Ecto neural progenitor cell (in vitro differentiated cells): ENCODE measurements around the gene SLC22A3.

Experiments used
- DNase-seq: peaks from one replicate; pipeline ENCODE4 v3.0.0-alpha.2; 2018; ENCODE audit warnings: low spot score

The SLC22A3 gene

DNA sequence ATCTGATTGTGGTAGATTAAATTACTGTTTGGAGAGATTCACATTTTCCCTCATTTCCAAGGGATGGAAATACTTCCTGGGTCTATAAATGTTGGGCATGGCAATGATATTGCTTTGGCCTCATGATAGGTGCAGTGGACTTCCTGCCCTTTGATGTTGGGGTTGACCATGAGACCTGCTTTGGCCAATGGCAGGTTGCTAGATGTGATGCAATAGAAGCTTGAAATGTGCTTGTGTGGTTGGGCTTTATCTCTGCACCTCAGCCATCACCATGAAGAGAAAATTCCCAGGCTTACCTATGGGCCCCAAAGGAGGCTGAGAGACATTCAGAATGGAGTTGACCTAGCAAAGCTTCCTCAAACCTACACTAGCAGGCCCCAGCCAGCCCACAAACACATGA lies 69.4 kb downstream of the SLC22A3 start:
- no peak for DNase-seq

GRCh38 chr6:160418370-160418769 lies 70.2 kb downstream of the SLC22A3 start:
- no peak for DNase-seq

GRCh38 chr6:160419488-160419887 lies 71.3 kb downstream of the SLC22A3 start:
- no peak for DNase-seq

- DNase-seq = no peak
These were observed 72.2 kb downstream of the SLC22A3 start for GRCh38 chr6:160420253-160420968.

- DNase-seq = no peak
These were observed 72.9 kb downstream of the SLC22A3 start for GRCh38 chr6:160420969-160421556.

- no peak for DNase-seq
These were observed 73.7 kb downstream of the SLC22A3 start for GRCh38 chr6:160421854-160422253.

- no peak for DNase-seq
These were observed 76.1 kb downstream of the SLC22A3 start for GRCh38 chr6:160424256-160424655.

DNA sequence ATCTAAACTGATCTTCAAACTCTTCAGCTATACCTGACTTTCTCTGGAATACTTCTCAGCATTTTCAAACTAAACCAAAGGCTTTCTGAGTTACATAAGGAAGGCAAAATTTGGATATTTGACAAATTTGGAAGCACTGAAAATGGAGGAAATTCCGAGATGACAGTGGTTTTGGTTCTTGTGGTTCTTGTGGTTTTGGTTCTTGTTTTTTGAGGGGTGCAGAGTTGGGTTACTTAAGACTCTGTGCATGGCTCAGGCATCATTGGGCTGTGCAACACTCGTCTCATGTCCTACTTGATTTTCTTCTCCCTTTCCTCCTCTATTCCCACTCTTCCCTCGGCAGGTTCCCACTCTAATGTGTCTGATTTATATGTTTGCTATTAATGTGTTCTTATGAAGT lies 78.0 kb downstream of the SLC22A3 start:
- DNase-seq = no peak

DNA sequence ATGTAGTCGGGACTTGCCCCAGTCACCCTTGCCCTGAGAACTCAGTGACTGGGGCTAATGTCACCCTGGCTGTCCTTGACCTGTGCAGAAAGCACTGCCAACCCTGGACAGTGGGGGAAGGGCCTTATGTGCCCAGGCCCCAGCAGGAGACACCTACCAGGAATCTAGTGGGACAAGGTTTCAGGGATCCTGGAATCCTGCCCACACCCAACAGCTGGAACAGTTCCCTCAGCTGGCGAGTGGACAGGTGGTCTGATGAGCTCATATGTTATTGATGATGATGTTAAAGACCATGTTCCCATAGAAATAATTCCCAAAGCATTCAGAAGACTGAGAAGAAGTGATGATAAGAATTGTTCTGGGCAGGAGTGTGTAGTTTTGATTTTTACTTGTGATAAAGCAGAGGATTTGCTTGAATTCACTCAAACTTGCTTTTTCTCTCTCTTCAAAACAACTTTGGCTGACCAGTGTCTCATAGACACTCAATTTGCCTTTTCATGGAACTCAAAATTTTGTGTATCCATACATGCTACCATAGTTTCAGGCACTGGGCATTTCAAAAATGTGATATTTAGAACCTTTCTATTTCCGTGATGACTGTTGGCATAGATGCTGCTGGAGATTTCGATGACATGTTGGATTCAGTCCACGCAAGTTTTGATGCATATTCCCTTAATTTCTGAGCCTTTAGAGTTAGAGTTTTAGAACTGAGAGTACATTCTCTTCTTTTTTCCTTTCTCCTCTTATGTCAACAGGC lies 79.3 kb downstream of the SLC22A3 start:
- DNase-seq = no peak

DNA sequence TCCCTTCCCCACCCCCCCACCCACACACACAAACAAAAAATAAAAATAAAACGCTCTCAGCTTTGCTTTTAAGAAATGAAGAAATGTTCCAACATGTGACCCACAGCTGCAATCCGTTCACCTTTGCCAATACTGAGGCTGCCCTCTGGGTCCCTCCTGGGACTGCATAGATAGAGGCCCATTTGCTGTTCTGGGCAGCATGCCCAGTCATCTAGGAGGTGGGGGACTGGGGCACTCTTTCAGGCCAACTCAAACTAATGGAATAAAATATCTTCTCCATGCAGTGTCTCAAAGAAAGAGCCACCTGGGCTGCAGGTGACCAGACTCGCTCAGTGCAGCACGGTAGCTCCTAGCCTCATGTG lies 79.9 kb downstream of the SLC22A3 start:
- no peak for DNase-seq

DNA sequence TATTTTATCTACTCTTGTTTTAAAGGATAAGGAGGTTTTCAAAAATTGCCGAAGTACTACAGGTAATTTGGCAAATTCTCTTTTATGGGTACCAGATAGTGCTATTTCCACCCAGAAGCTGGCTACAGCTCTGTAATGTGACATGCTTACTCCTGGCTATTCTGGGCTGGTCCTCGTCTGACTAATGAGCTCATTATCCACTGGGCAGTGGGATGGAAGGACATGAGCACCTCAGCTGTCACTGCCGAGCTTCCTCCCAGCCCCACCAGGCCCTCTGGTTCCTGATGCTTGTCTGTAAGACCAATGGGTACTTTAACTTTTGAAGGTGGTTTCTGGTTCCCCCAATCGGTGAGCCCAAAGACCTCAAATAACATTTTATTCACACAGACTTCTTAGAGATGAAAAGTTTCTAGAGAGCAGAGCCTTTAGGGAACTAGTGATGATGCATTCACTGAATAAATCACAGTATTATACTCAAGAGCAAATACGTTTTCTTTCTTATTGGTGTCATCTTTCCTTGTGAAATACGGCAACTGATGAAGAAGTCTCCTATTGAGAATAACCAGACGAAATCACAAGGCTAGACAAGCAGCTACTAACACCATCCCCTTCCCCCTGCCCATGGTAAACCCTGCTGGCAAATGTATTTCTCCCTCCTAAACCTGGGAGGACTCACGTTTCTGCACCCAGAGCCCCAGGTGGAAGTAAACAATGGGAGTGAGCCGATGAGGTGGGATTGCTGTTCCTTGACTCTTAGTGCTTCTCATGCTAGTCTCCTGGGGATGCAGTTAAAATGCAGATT lies 80.8 kb downstream of the SLC22A3 start:
- DNase-seq = no peak

DNA sequence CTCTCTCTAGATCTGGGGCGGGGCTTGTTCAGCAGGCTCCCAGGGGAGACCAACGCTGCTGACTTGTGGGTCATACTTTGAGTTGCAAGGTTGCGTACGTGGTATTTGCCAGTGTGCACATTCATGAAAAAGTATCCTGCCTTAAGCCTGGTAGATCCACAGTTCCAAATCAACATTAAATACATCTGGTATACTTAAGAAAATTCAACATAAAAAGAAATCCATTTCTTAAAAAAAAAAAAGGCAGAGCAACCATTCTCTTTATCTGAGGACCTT lies 81.4 kb downstream of the SLC22A3 start:
- DNase-seq = no peak

- no peak for DNase-seq
These were observed 82.0 kb downstream of the SLC22A3 start for GRCh38 chr6:160430203-160430602.

DNA sequence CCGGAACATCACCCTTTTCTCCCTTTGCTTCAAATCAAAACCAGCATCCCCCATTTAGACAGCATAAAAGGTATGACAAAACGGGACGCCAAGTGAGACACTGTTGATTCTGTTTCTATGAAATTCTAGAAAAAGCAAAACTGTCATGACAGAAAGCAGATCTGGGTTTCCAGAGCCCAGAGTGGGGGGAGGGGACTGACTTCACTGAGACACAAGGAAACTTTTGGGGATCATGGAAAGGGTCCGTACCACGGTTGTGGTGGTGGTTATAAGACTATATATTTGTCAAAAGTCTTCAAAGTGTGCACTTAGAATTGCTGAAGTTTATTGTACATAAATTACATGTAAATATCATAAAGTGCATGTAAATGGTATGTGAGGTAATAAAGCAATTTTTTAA lies 82.6 kb downstream of the SLC22A3 start:
- DNase-seq = no peak

DNA sequence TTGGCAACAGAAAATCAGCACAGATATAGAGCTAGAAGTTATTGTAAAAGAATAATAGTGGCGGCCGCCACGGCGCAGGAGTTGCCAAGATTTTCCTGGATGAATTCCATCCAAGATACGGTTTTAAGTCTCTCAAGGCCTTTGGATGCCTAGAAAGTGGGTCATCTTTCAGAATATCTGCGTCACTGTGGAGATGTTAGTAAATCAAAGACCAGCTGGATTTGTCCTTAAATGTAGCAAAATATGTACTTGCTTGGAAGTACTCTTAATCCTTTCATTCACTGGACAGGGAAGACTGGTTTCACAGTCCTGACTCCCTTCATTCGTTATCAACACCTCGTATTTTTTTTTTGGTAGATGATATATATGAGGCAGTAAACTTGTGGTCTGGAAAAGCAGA lies 83.0 kb downstream of the SLC22A3 start:
- DNase-seq = no peak

DNA sequence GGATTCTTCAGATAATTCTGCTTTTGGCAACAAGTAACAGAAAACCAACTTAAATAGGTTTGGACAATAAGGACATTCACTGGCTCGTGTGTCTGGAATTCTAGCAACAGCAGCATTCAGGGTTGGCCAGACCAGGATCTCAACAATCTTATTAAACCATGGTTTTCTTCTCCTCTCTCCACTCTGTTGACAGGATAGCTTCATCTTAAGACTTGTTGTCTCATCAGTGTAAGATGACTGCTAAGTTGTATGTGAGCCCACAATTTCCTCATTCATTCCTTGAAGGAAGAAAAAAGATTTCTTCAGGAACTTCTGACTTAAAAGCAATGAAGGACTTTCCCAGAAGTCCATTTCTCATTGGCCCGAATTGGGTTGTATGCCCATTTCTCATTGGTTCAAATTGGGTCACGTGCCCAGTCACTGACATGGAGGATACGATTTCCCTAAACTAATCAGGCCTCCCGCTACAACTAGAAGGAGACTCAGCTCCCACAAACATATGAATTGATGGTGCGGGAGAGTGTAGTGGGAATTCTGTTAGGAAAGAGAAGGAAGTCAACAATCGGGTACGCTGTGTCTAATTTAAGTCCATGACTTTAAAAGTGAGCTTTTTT lies 83.7 kb downstream of the SLC22A3 start:
- no peak for DNase-seq

DNA sequence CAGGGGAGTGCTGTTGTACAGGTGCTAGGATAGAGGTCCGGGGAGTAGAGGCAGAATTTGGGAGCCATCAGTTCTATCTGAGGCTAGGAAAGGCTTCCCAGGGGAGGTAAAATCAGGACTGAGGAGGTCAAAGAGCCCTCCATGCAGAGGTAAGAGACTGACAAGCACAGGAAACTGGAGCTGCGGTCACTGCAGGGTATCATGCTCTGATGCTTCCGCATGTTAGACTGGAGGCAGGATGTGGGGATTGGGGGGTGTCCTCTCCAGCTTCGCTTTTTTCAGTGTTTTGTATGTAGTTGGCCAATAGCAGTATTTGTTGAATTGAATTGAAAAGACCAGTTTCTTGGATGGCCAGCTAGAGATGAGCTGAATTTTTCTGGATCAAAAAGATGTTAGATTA lies 87.8 kb downstream of the SLC22A3 start:
- no peak for DNase-seq

DNA sequence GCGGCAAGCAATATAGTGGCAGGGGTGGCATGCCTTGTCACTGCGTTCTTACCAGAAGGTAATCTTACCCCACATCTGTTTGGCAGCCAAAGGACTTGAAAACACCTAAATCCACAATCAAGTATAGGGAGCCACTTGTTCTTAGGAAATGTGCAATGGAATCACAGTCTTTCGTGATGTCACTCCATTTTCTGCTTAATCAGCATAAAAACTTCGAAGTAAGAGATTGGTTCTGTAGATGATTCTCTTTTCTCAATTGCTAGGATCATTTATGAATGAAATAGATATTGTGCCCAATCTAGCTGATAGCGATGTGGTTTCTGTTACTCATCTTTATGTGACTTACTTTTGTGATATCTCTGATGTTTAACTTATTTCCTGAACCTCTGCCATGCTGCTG lies 89.0 kb downstream of the SLC22A3 start:
- no peak for DNase-seq

DNA sequence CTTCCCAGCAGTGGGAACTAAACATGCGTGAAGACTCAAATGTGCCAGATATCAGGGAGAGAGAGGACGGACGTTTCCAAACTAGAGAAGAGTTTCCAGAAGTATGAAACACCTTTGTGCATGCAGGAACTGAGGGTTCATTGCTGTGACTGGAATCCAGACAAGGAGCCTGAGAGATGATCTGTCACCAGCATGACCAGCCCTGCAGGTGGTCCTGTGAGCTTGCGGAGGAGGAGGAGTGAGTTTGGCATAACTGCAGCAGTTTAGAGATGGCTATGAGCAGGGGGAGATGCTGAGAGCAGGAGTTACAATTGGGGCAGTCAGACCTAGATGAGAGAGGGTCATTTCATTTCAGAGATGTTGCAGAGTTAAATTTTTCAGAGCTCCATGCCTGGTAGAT lies 89.6 kb downstream of the SLC22A3 start:
- DNase-seq = no peak

DNA sequence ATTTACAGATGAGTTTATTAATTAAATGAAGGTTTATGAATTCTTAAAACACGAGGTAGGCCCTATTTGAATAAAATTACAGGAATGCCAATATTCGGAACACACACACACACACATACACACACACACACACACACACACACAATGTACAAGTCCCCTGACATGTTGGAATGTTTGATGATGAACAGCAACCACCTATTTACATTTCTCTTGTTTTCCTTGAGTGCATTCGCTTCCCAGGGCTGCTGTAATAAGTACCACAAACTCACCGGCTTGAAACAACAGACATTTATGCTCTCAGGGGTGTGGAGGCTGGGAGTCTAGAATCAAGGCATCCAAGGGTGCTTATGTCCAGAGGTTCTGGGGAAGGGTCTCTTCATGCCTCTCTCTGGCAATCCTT lies 90.3 kb downstream of the SLC22A3 start:
- DNase-seq = no peak

- DNase-seq = no peak
These were observed 91.6 kb downstream of the SLC22A3 start for GRCh38 chr6:160439751-160440150.

DNA sequence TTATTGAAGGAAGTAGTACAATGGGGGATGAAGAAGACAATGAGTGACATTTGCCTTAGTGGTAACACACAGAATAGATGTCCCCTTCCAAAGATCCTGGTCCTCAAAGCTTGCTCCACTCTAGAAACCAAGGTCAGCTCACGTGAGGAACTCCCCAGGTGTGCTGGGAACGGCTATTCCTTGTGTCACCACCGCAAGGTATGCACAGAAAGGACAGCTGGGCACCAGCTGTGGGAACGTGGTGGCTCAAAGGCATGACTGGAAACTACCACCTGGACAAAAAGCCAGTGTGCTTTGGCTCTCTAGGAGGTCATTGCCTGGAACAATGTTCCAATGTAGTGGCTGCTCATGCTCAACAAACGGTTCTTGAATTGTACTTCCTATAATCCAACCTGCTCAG lies 94.0 kb downstream of the SLC22A3 start:
- DNase-seq = no peak

GRCh38 chr6:160445130-160445529 lies 97.0 kb downstream of the SLC22A3 start:
- no peak for DNase-seq
